GM21528 (cell line): ENCODE data around the gene SDK1.

Experiments used
- ATAC-seq: cut with Tn5 transposase; IDR thresholded peaks from one replicate; pipeline ENCODE4 v1.9.1; 2021; ENCODE audit warnings: mild to moderate bottlenecking, moderate library complexity; ENCODE audit not compliant: unreplicated experiment, low FRiP score

Gene SDK1

DNA sequence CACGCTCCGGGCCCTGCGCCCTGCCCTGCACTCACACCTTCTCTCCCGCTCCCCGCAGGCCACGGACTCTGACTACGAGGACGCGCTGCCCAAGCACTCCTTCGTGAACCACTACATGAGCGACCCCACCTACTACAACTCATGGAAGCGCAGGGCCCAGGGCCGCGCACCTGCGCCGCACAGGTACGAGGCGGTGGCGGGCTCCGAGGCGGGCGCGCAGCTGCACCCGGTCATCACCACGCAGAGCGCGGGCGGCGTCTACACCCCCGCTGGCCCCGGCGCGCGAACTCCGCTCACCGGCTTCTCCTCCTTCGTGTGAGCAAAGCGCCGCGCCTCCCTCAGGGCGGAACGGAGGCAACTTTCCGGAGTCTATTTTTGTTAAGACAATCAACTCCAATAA is 964.0 kb downstream of the SDK1 start:
- no peak for ATAC-seq

DNA sequence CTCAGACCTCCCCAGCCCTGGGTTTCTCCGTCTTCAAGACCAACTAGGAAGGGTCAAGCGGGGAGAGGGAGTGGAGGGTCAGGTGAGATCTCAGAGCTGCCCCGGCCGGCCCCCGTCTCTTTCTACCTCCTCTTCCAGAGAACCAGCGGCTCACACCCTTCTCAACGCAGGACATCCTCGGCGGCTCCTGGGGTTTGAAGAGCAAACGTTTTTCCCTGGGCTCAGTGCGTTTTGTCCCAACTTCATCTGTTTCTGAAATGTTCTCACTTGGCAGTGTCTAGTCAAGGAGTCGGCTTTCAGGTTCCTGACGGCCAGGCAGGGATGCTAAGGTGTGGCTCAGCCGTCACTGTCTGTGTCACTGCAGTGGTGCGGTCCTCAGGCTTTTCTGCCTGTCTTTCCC is 964.6 kb downstream of the SDK1 start:
- ATAC-seq: no peak

DNA sequence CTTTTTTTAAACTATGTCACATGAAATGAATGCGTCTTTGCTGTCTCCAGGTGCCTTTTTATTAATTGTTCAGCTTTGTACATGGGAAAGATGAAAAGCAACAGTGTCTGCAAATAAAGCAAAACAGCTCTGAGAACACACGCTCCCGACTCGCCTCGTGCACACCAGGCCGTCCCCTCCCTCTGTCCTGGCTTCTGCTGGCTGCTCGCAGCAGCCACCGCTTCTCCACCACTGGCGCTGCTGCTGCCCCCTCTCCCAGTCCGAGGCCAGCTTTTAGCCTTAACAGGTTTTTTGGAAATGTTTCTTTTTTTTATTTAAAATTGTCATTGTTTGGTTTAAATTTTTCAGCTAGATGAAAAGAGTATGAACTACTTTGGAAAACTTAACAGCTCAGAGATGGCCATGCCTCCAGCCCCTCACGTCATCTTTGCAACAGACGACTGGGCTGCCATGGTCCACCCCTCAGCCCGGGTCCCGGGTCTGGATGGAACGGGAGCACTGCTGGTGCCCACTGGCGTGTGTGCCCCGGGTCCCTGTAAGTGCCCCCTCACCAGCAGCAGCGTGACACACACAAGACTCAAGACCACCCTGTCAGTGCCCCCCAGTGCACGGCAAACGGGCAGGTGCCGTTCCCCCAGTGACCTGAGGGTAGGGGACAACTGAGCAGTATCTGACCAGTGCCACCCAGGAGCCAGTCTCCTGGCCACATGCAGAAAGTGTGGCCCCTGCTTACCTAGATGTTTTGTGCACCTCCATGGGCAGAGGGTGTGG is 965.4 kb downstream of the SDK1 start:
- no peak for ATAC-seq

DNA sequence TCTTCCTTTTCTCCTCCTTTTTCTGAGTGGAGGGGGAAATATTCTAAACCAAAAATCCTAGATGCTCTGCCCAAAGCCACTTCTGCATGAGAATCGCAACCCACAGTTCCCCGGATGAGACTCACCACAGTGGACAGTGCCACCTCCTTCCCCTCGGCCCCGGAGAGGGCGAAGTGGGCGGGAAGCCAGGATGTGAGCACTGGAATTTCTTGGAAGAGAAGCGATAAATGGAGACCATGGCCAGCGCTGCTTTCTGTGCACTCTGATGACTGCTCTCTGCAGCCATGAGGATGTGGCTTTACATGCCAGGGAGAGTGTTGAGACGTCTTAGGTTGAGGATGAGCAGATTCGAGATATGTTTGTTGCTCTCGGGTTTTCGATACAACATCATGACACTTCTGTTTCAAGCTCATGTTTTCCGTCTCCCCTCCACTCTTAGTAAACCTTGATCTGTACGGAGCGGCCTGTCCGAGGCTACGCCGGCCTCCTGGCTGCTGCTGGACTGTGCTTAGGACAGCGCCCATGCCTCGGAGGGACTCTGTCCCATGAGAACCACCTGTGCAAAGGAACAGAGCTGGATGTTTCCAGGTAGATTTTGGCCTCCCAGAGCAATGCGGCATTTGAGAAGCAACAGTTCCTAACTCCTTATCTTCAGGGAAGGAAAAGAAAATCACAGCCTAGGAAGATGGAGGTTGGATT is 966.4 kb downstream of the SDK1 start:
- no peak for ATAC-seq

DNA sequence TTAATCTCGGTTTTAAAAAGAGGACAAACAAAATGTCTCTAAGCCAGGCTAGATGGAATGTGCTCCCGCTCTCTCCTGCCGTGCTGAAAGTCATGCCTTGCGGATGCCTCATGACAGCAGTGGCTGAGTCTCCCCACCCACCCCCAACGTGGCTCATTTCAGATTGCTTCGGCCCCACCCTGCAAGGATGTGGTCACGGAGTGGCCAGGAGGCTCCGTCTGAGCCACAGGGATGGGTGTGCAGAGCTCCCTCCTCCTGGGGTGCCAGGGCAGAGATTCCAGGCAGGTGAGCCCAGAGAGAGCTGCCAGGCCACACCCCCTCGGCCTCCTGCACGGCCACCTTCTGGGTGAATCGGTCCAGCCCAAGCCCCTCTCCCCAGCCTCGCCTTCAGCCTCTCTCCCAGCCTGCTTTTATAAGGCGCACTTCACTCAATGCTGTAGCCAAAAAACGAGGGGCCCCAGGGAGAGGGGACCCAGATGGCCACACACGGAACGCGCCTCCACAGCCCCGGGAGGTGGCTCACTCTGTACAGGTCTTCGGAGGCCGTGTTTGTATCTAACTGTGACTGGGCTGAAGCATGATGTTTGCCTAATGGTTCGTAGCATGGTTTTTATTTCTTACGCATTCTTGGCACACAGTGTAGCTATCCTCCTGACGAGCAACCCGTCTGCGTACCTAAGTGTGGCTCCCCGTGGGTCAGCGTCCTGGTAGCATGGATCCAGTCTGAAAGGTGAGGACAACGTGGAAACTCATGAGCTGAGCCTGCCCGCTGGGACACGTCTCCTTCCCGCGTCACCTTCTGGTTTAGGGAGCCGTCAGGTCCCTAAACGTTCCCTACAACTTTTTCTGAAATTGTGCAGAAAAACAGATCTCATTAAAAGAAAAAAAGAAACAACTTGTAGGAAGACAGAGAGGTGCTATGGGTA is 967.3 kb downstream of the SDK1 start:
- ATAC-seq: no peak

DNA sequence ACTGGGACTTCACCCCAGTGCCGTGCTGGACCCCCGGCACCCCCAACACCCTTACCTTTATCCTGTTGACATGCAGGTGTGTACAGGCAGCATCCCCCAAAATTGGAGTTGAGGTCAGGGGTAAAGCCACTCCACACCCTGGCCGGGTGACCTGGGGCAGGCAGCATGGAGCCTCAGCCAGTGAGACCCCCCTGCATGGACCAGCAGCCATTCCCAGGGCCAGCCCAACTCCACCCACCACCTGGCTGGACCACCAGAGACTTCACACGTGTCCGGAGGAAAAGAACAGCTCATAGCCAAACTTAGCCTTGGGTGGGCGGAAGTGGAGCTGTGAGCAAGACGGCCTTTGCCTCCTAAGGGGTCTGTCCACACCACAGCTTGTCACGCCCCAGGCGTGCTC is 968.0 kb downstream of the SDK1 start:
- no peak for ATAC-seq

DNA sequence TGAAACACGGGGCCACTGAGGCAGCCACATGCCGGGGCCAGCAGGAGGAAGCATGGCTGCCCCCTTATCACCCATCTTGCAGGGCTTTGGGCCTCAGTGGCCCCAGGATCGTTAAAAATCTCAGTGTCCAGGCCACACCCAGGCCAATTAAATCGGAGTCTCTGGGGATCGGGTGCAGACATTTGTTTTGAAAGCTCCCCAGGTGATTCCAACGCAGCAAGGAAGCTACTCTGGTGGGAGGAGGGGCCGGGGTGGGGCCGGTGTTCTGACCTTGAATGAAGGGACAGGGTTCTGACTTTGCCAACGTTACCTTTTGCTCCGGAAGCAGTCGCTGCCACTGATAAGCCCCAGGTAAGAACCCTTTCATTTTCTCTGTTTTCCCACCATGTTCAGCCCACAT is 968.7 kb downstream of the SDK1 start:
- ATAC-seq: no peak

DNA sequence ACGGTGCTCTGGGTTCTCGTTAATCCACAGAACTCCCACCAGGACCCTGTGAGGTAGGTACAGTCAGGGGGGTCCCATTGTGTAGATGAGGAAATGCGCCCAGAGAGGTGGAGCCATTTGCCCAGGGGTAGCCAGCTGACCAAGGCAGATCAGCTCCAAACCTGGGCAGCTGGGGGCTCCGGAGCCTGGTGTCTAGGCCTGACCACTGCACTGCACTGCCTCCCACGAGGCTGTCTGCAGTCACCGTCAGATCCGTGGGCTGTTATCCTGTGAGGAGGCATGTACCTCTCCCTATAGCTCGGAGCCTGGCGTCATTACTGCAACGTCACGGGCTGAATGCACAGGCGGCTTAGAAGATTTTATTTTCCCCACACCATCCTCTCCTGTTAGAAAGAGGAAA is 969.2 kb downstream of the SDK1 start:
- no peak for ATAC-seq

DNA sequence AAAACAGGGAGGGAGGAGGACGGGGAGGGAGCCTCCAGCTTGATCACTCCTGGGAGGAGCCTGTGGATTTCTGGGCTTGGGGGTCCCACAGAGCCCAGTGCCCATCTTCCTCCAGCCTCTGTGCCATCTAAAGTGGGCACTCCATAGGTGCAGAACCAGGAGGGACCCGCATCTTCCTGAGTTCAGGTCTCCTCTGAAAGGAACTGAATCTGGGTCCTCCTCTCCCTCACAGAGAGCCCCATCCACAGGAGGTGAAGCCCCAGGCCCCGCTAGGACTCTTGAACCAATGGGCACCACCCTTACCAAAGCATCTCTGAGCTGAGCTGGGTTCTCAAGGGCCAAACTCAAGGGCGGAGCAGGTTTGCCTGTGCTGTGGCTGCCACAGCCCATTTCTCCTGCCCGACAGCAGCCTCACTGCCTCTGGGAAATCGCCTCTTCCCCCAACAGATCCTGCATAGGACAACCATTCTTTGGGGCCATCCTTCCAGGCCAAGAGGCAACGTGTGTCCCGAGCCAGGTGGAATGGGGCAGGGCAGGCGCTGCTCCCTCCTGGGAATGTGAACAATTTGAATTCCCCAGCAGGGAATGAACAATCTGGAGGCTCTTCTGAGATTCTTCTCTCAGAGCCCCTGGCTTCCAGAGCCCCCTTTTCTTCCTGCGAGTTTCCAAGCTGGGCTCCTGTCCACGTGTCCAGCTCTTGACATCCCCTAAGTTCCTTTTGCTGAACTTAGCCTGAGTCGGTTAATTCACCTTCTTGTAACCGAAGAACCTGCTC is 970.1 kb downstream of the SDK1 start:
- ATAC-seq: no peak

DNA sequence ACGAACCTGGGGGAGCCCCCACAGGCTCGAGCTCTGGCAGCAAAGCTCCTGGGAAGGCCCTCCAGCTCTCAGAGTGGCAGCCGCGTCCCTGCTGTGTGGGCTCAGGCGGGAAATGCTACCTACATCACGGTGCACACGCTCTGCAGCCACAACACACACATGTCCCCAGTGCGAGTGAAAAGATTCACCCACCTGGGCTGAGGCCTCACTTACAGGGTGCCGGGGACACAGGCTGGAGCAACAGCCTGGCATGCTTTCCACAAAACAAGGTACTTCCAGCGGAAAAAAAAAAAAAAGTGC is 970.6 kb downstream of the SDK1 start:
- ATAC-seq: no peak

DNA sequence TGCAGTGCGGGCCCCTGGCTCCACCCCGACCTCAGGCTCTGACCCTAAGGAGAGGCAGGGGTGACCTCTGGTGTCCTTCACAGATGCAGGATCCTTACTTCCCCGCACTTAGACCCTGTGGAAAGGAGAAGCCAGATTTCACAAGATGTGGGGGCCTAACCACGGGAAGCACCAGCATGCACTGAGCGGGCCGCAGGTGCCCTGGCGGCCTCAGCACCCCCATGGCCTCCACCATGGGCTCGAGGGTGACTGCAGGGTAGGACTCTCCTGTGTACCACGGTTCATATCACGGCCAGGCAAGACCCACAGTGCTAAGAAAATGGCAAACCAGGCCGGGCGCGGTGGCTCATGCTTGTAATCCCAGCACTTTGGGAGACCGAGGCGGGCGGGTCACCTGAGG is 971.1 kb downstream of the SDK1 start:
- ATAC-seq: no peak

DNA sequence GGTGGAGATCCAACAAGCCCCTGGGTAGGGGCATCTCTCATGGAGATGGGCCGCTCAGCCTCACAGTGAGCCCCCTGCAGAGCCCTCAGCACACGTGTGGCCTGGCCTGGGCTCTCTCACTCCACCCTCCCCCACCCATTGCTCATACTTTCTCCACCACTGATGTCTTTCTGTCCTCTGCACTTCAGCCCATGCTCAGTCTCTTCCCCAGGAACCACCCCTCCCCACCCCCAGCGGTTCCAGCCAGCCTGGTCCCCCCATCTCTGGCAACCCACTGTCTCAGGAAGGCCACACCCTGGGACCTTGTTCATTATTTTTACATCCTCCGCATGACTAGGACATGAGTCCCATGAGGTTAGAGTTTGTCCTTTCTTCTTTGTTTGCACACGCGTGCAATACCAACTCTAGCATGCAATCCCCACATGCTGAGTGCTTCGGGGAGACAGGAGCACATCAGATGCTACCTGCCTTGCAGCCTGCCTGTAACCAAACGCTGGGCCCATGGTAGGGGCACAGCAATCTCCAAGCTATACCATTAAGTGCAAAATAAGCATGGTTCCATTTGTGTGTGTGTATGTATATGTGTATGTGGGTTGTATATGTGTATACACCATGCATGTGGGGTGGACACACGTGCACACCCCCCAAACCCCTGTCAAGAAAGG is 972.6 kb downstream of the SDK1 start:
- no peak for ATAC-seq

DNA sequence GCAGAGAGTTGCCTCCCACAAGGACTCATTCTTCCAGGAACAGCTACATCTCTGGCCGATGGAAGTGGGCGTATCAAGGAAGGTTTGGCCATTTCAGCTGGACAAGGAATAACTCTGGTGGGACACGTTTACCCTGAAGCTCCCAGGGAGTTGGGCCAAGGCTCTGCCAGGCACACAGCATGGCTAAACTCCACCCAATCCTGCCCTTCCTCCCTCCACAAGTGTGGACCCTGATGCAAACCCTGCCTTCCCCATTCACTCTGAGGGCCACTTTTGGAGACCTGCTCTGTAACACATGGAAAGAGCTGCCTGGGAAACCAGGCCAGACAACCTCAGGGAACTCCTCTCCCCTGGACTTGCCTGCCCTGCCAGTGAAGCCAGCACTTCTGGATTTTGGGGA is 973.2 kb downstream of the SDK1 start:
- no peak for ATAC-seq

DNA sequence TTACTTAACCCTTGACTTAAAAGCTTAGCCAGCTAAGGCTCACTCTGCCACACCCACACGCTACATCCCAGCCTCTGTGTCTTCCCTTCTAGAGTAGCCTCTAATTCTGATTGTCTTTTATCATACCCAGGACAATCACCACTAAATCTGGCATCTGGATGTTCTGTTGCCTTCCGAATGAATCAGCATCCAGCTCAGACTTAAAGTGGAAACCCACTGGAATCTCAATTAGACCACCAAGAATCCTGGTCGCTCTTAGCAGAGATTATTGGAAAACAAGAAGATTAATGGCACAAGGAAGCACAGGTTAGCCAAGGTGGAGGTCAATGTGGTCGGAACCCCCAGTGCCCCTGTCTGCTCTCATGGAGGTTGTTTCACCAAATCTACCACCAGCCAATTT is 976.9 kb downstream of the SDK1 start:
- ATAC-seq: no peak

DNA sequence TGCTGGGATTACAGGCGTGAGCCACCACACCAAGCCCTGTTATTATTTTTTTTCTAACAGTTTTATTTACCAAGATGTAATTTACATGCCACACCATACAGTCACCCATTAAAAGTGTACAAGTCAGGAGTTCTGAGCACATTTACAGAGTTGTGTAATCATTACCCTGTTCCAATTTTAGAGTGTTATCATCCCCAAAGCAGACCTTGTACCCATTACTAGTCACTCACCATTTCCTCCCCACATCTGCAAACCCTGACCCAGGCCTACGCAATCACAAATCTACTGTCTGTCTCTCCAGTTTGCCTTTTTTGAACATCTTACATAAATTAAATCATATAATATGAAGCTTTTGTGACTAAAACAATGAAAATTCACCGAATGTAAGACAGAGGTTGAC is 978.2 kb downstream of the SDK1 start:
- ATAC-seq: no peak

DNA sequence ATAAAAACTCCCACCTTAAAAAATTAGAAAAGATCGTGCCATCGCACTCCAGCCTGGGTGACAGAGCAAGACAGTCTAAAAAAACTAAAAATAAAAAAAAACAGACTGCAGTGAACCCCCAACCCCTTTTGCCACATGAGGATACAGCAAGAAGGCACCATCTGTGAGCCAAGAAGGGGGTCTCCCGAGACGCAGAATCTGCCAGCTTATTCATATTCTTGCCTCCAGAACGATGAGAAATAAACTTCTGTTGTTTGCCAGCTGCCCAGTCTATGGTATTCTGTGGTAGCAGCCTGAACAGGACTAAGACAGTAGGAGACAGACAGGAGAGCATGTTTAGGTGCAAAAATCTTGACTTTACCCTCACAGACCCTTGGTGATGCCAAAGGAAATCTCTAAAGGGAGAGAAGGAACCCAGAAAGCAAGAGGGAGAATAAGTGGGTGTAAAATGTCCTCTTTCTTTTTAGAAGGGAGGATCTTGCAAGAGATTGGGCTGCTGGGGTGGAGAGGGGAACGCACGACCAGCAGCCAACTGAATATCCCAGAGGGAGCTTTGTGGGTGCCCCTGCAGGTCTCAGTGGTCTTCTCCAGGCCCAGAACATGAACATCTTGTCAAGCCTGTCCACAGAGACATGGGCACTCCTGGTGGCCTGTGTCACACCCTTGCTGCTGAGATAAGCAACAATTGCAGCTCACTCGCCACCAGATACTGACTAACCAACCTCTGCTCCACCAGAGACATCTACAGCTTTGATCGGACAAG is 980.4 kb downstream of the SDK1 start:
- ATAC-seq: no peak

DNA sequence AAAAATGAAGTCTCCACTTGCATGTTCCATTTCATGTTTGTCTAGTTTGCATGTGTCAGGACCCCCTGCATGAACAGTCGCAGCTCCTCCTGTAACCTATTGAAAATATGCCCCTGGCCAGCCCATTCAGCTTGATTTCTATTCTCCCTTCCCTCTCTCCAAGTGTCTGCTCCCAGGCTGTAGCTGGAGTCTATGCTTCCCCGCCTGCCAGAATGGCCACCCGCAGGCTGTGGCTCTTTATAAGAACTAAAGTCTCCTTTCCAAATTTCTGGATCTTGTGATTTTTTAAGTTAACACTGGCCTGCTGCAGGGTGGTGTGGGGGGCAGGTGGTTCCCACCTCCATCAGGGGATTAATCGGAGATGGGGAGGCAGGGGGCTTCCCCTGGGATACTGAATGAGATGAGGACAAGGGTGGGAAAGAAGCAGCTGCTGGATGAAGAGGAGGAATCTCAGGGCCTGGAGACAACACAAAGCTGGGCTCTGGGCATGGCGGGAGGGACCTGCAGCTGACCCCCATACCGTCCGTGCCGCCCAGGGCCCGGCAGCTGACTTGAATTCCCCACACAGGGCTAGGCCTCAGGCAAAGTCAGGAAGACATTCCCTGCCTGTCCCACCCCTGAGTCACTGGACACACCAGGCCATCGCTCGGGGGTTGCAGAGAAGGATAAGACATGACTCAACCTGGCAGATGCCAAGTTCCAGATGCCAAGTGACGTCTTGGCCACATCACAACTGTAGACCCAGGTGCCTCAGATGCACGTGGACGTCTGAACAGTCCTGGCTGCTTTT is 981.6 kb downstream of the SDK1 start:
- no peak for ATAC-seq

DNA sequence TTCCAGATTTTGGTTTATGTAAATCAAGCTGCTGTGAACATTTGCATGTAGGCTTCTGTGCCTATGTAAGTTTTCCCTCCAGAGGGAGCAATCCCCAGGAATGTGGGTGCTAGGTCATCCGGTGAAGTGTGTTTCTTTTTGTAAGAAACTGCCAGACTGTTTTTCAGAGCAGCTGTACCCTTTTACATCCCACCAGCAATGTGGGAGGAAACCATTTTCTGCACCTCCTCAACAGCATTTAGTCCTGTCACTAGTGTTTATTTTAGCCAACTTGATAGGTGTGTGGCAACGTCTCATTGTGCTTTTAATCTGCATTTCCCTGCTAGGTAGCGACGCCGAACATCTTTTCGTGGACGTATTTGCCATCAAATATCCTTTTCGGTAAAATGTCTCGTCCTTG is 985.3 kb downstream of the SDK1 start:
- no peak for ATAC-seq
